HG03521 (cell line): ENCODE measurements around the gene RPAP2.
"Not testable (repeated sequence)": the region's sequence is repeated elsewhere in the genome, so short reads cannot be mapped to it uniquely, and the experiment has no call there.

Source experiments
- ATAC-seq: cut with Tn5 transposase; IDR thresholded peaks from one replicate; pipeline ENCODE4 v1.9.1; 2021; ENCODE audit warnings: mild to moderate bottlenecking, moderate library complexity; ENCODE audit not compliant: unreplicated experiment

The RPAP2 gene

DNA sequence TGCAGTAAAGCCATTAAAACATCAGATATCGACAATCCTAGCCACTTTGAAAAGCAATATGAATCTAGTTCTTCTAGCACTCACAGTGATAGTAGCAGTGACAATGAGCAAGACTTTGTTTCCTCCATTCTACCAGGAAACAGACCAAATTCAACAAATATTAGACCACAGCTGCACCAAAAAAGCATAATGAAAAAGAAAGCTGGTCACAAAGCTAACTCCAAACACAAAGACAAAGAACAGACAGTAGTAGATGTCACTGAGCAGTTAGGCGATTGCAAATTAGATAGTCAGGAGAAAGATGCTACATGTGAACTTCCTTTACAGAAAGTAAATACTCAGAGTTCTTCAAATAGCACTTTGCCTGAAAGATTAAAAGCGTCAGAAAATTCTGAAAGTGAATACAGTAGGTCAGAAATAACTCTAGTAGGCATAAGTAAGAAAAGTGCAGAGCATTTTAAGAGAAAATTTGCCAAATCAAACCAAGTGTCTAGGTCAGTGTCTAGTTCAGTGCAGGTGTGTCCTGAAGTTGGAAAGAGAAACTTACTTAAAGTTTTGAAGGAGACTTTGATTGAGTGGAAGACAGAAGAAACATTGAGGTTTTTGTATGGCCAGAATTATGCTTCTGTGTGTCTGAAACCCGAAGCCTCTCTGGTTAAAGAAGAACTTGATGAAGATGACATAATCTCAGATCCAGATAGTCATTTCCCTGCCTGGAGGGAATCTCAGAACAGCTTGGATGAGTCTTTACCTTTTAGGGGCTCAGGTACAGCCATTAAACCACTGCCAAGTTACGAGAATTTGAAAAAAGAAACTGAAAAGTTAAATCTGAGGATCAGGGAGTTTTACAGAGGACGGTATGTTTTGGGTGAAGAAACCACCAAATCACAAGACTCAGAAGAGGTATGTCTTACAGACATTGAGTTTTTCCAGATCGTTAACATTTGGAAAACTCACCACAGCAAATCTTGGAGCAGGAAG lies 24.9 kb downstream of the RPAP2 start:
- no peak for ATAC-seq

- no peak for ATAC-seq
Measured at GRCh38 chr1:92324784-92325183, 25.9 kb downstream of the RPAP2 start.

- ATAC-seq: no peak
Measured at GRCh38 chr1:92326681-92327080, 27.8 kb downstream of the RPAP2 start.

DNA sequence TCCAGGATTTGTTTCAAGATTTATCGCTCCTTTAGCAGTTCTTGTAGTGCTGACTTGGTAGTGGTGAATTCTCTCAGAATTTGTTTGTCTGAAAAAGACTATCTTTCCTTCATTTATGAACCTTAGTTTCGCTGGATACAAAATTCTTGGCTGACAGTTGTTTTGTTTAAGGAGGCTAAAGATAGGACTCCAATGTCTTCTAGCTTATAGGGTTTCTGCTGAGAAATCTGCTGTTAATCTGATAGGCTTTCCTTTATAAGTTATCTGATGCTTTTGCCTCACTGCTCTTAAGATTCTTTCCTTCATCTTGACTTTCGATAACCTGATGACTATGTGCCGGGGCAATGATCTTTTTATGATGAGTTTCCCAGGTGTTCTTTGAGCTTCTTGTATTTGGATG lies 28.9 kb downstream of the RPAP2 start:
- no peak for ATAC-seq

GRCh38 chr1:92329347-92330129 lies 30.7 kb downstream of the RPAP2 start:
- ATAC-seq: no peak

GRCh38 chr1:92333668-92334067 lies 34.8 kb downstream of the RPAP2 start:
- no peak for ATAC-seq

DNA sequence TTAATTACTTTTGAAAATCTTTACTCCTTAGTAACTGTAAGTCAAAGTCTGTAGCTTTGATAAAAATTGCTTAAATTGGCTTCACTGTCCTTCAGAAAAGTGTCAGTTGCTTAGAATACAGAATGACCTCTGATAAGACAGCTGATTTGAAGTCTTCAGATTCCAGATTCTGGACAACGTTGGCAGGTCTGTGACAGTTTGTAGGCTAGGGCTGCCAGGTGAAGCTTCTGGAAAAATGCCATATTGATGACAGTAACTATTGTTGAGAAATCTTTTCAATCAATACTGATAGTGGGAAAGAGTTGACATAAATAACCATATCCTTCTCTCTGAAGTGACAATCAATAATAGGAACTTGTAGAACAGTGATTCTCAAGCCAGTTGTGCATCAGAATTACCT lies 41.3 kb downstream of the RPAP2 start:
- no peak for ATAC-seq

GRCh38 chr1:92342401-92342800 lies 43.5 kb downstream of the RPAP2 start:
- no peak for ATAC-seq

DNA sequence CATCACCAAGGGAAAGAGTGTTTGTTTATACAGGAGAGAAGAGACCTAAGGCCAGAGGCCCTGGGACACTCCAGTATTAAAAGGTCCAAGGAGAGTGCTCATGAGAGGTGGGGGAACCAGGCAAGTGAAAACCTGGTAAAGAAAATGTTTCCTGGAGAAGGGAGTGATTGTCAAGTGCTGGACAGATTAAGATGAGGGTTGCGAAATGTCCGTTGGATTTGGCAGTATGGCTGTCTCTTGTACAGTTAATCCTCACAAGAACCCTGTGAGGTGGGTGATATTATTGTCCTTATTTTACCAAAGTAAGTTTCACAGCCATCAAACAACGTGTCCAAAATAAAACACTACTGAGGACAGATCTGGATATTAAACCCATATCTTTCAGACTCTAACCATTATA lies 44.2 kb downstream of the RPAP2 start:
- no peak for ATAC-seq

GRCh38 chr1:92346866-92347640 lies 48.2 kb downstream of the RPAP2 start:
- ATAC-seq: no peak

DNA sequence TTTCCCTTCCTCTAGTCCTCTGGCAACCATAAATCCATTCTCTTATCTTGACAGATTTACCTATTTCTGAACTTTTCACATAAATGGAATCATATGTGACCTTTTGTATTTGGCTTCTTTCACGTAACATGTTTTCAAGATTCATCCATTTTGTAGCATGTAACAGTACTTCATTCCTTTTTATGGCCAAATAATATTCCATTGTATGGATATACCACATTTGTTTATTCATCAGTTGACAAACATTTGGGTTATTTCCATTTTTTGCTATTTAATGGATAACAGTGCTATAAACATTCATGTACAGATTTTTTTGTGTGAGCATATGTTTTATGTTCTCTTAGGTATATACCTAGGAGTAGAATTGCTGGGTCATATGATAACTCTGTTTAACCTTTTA lies 54.0 kb downstream of the RPAP2 start:
- ATAC-seq: no peak

- ATAC-seq: no peak
Measured at GRCh38 chr1:92354259-92354658, 55.4 kb downstream of the RPAP2 start.

- no peak for ATAC-seq
Measured at GRCh38 chr1:92356956-92357355, 58.1 kb downstream of the RPAP2 start.

DNA sequence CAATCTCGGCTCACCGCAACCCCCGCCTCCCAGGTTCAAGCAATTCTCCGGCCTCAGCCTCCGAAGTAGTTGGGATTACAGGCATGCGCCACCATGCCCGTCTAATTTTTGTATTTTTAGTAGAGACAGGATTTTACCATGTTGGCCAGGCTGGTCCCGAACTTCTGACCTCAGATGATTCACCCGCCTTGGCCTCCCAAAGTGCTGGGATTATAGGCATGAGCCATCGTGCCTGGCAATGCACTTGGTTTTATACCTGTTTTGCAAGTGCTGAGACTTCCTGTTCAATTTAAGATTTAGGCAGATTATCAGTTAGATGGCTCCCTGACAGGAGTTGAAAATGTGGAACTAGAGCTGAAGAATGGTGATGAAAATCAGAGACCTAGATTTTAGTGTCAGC lies 60.5 kb downstream of the RPAP2 start:
- ATAC-seq: not testable (repeated sequence)

GRCh38 chr1:92359986-92360385 lies 61.1 kb downstream of the RPAP2 start:
- ATAC-seq: no peak

DNA sequence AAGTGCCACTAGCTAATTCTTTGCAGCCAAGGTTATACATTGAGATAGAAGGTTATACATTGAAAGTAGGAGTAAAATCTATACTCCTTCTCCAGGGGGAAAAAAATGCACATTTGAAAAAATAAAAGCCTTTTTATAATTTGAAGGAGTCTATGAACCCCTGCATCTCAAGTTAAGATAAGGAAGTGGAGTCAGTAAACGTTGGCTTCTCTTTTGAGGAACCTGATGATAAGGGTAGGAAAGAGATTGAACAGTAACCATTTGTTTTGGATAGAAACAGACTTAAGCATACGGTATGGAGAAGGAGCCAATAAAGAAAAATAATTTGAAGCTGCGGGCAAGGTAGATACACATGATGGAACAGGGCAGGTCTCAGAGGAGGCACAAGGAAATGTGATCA lies 64.1 kb downstream of the RPAP2 start:
- no peak for ATAC-seq

DNA sequence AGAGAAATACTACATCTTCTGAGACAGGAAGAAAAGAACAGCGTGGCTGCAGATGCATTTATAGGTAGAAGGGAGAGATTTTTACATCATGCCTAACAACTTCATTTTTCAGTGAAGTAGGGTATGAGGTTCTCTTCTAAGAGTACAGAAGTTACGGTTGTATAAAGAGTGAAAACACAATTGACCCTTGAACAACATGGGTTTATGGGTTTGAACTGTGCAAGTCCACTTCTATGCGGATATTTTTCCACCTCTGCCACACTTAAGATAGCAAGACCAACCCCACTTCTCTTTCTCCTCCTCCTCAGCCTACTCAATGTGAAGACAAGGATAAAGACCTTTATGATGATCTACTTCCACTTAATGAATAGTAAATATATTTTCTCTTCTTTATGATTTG lies 64.5 kb downstream of the RPAP2 start:
- no peak for ATAC-seq

DNA sequence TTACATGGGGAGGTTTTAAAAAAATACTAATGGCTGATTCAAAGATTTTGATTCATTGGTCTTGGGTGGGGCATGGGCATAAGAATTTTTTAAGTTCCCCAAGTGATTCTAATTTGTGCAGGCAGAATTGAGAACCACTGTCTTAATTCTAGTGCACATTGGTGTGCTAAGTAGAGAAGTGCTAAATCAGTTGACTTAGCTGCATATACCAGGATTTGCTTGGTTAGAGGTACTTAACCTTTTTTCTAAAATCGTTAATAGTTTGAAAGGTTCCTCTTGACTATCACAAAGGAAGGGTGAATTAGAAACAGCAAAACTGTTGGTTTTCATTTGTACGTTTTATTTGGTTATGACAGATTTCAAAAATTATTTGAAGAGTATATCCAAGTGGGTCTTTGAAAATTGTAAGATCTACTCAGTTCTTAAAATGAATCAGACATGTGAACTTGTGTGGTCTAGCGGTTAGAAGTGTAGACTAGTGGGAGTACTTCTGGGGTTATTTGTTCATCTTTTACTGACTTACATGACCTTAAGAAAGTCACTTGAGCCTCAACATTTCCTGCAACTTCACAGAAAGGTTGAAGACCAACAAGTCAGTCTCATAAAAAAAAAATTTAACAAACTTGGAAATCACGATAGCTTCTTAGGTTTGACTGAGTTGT lies 66.7 kb downstream of the RPAP2 start:
- no peak for ATAC-seq

GRCh38 chr1:92366040-92366395 lies 67.2 kb downstream of the RPAP2 start:
- no peak for ATAC-seq

- no peak for ATAC-seq
Measured at GRCh38 chr1:92367496-92367895, 68.6 kb downstream of the RPAP2 start.

DNA sequence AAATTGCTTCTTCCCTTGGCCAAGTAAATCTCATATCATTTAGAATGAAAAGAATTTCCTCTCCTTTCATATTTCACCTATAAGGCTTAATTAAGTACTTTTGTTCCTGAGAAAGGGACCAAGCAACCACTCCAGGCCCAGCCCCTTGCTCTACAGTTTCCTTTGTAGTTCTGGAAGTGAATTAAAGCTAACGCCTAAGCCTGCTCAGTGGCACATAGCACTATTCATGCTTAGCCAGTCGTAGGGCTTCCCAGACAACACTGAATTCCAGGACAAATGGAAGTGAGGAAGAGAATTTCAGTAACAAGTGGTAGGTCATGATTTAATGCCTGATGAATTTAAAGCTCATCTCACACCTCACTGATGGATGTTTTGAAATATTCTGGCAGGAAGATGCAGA lies 73.3 kb downstream of the RPAP2 start:
- ATAC-seq: no peak
